T-helper 1 cell treated with Interleukin-12 subunit alpha and Interleukin-12 subunit beta and Interleukin-4 antibody, amounts not matched to agents 30 μg/mL and 1 μg/mL, for 36 hours (primary cell): Measurements from ENCODE around the gene CYB561D2.

Experiments used
- H3K27ac Mint-ChIP-seq: one replicate; pipeline ENCODE4 v1.8.0; 2021; ENCODE audit warnings: mild to moderate bottlenecking, mixed read lengths
- H3K27me3 Mint-ChIP-seq: one replicate; pipeline ENCODE4 v1.8.0; 2021; ENCODE audit warnings: low read depth, mixed read lengths
- H3K36me3 Mint-ChIP-seq: one replicate; pipeline ENCODE4 v1.8.0; 2021; ENCODE audit warnings: low read depth, mixed read lengths
- H3K4me1 Mint-ChIP-seq: one replicate; pipeline ENCODE4 v1.8.0; 2021; ENCODE audit warnings: low read depth, mixed read lengths
- H3K4me3 Mint-ChIP-seq: one replicate; pipeline ENCODE4 v1.8.0; 2021; ENCODE audit warnings: mild to moderate bottlenecking, moderate library complexity, mixed read lengths
- H3K9me3 Mint-ChIP-seq: one replicate; pipeline ENCODE4 v1.8.0; 2021; ENCODE audit warnings: mixed read lengths

Gene CYB561D2

DNA sequence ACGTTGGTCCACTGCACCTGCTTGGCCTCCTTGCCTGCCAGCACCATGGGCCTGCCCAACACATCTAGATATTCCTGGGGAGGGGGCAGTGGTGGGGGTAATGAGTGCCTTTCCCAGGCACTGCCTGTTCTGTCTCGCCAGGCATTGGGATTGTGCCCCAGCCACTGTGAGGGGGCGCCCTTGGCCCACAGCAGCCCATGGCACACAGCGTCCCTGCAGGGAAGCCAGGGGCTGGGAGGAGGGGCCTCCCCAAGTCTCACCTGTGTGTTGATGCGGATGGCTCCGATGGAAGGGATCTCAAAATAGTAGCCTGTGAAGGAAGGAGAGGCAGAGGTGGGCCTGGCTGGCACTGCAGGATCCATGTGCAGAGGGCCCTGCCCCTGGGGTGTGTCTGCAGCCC is 27.4 kb downstream of the CYB561D2 start:
- no peaks in the 10 kb centered on the region for H3K36me3 Mint-ChIP-seq
- no peaks in the 10 kb centered on the region for H3K9me3 Mint-ChIP-seq
- H3K4me1 Mint-ChIP-seq: peaks cover 2% of the 10 kb centered on the region
- no peak overlapping the region for H3K27ac Mint-ChIP-seq
- no peak overlapping the region for H3K4me3 Mint-ChIP-seq
- H3K27me3 Mint-ChIP-seq: no peaks in the 10 kb centered on the region

DNA sequence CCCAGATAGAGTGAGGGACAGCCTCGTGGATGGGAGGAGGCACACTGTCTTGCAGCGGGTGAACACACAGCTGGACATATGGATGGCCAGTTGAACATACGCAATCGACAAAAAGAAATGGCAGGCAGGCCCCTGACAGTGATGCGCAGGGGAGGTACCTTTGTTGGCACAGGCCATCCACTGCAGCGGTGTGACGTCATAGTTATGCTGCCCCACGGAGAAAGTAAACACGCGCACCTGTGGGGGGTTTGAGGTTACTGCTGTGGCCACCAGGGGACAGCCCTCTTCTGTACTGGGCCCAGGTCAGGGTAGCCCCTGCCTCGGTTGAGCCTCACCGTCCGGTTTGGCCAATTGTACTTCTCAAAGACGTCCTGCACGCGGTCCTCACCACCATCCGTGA is 28.1 kb downstream of the CYB561D2 start:
- Mint-ChIP-seq H3K27me3 (no peaks in the 10 kb centered on the region), H3K4me1 (no peaks in the 10 kb centered on the region), H3K27ac (no peak overlapping the region), H3K4me3 (no peak overlapping the region), H3K9me3 (no peaks in the 10 kb centered on the region), H3K36me3 (no peaks in the 10 kb centered on the region)

DNA sequence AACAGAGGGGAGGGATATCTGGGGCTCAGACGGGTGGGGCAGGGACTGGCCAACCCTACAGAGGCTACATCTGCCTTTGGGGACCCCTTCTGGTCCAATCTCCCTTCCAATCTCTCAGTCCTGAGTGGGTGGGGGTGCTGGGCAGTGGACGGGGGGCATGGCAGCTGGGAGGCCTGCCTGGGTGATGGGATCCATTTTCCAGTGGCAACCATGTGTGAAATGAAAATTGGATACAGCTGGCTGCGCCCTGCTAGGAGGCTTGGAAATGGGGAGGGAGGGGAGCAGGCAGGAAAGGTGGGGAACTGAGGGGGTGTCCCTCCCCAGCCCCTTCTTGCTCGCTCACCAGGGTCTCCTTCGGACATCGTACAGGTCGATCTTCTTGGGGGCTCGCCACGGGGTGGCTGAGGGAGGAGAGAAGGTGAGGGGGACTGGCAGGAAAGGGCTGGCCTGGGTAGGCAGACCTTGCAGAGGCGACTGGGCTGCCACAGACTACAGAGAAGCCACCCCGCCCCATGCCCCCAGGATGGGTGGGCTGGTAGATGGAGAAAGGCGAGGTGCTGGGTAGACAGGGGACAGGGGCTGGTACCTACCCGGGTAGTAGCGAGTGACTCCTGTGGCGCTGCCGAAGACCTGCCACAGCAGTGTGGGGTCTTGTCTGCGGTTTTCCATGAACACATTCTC is 29.9 kb downstream of the CYB561D2 start:
- Mint-ChIP-seq H3K27me3 (no peaks in the 10 kb centered on the region), H3K4me1 (no peaks in the 10 kb centered on the region), H3K36me3 (no peaks in the 10 kb centered on the region), H3K9me3 (no peaks in the 10 kb centered on the region), H3K27ac (no peak overlapping the region), H3K4me3 (no peak overlapping the region)

DNA sequence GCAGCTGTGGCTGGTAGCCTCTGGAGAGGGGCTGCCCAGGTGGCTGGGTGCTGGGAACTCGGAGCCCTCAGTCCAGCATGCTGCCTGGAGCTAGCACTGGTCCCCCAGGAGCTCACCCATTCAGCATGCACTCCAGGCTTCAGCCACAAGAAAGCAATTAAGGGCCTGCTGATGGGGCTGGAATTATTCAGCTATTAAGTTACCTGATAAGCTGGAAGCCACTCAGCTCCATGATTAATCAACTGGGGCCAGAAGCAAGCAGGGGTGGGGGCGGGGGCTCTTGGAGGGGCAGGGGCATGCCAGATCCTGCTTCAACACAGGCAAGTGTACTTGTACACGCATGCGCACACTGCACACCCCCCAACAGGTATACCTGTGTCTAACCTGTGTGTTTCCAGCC is 30.7 kb downstream of the CYB561D2 start:
- H3K4me3 Mint-ChIP-seq: no peak overlapping the region
- no peak overlapping the region for H3K27ac Mint-ChIP-seq
- no peaks in the 10 kb centered on the region for H3K9me3 Mint-ChIP-seq
- H3K27me3 Mint-ChIP-seq: no peaks in the 10 kb centered on the region
- no peaks in the 10 kb centered on the region for H3K36me3 Mint-ChIP-seq
- no peaks in the 10 kb centered on the region for H3K4me1 Mint-ChIP-seq

DNA sequence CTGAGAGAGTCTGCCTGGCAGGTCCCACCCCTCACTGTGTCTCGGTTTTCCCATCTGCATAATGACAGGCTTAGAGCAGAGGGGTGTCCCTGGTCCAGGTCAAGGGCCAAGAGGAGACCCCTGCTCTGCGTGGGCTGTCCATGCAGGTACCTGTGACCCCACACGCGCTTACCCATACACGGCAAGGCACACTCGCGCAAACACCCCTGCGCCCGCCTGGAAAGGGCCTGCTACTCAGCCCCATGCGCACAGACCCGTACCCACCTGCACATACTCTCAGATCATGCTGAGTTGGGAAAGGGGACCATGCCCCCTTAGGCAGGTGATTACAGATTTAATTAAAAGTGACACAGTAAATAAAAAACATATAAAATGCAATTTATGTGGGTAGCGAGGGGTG is 32.1 kb downstream of the CYB561D2 start:
- Mint-ChIP-seq H3K36me3 (no peaks in the 10 kb centered on the region), H3K4me1 (no peaks in the 10 kb centered on the region), H3K27me3 (no peaks in the 10 kb centered on the region), H3K9me3 (no peaks in the 10 kb centered on the region), H3K4me3 (no peak overlapping the region), H3K27ac (no peak overlapping the region)

DNA sequence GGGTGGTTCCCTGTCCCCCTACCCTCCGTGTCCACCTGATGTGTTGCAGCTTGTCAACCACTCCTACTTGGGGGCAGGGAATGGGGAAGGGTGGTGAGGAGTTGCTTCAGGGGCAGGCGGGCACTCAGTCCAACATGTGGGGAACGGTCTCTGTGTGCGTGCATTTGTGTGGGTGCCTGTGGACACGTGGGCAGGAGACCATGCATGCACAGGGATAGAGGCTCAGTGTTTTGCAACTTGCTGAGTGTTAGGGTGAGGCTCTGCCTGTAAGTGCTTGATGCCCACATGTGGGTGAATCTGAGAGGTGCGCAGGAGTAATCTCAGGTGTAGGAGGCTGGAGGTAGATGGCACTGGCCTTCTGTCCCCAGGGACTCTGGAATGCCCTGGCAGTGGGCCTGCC is 33.1 kb downstream of the CYB561D2 start:
- Mint-ChIP-seq H3K27ac (no peak overlapping the region), H3K9me3 (no peaks in the 10 kb centered on the region), H3K27me3 (no peaks in the 10 kb centered on the region), H3K4me1 (no peaks in the 10 kb centered on the region), H3K36me3 (no peaks in the 10 kb centered on the region), H3K4me3 (no peak overlapping the region)

DNA sequence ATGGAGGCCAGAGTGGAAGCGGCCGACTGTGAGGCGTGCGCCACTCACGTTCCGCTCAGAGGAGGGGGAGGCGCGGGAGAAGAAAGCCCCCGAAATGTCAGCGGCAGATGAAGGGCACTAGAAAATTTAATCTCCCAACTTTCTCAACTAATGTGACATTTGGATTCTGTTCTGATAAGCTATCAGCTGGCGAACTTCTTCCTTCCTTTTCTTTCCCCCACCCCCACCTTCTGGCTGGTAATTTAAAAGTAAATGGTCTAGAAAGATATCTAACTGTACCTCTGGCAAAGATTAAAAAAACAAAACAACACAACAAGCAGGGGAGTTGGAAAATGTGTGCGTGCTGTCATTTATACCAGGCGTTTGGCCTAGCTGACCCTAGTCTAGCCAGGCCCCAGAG is 35.1 kb downstream of the CYB561D2 start:
- H3K4me1 Mint-ChIP-seq: no peaks in the 10 kb centered on the region
- H3K9me3 Mint-ChIP-seq: no peaks in the 10 kb centered on the region
- H3K4me3 Mint-ChIP-seq: no peak overlapping the region
- no peaks in the 10 kb centered on the region for H3K36me3 Mint-ChIP-seq
- H3K27ac Mint-ChIP-seq: no peak overlapping the region
- H3K27me3 Mint-ChIP-seq: no peaks in the 10 kb centered on the region

DNA sequence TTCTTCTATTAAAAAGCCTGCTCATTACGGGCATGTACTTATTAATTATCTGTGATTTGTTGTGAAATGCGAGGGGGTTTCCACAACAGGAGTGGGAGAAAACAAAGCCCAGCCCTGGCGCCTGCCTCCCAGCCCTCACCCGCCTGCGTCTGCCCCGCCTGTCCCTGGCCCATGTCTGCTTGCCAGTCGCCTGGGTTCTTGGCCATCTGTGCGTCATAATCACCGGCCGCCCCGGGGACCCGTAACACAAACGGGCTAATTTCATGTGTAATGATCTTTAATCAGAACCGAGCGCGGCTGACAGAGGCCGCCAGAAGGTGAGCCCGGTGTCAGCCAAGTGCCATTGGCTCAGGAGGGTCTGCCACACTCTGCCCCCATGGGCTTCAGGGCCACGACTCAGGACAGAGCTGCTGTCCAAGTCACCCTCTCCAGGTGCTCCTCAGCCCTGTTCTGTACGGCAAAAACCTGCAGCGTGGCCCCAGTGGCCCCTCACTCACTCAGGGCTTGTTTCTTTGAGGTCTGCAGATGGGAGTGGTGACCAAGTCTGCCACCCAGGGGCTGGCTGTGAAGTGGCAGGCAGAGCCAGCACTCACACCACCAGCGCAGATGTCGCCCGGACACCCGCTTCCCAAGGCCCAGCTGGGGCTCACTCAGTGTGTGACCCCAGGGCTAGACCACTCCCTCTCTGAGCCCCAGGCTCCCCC is 37.5 kb downstream of the CYB561D2 start:
- Mint-ChIP-seq H3K27ac (no peak overlapping the region), H3K27me3 (no peaks in the 10 kb centered on the region), H3K36me3 (no peaks in the 10 kb centered on the region), H3K4me3 (no peak overlapping the region), H3K4me1 (peaks cover 4% of the 10 kb centered on the region), H3K9me3 (no peaks in the 10 kb centered on the region)

DNA sequence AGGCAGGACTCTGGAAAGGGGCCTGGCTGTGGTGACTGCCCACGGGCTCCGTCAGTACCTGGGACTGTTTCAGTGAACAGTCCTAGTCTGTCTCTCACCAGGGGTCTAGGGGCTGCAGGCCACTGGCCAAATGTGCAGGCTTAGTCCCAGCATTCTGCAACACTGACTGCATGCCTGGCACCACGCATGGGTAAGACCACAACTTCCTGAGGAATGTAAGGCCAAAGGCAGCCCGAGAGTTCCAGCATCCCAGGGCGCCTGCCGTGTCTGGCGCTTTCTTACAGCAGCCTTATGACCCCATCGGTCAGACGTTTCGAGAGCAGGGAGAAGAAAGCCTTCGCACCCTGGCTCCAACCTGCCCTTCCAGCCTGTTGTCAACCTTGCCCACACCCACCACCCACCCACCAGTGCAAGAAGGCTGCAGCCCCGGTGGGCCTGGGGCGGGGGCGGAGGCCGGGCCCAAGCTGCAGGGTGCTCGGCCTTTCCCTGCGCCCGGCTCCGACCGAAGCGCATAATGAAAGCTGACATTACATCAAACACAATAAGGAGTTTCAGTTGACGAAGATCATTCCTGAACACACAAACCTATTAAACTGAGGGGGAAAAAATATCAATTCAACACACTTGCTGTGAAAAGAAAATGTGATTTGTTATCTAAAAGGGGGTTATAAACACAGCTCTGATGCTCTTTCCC is 38.2 kb downstream of the CYB561D2 start:
- Mint-ChIP-seq H3K4me1 (peaks cover 4% of the 10 kb centered on the region), H3K36me3 (no peaks in the 10 kb centered on the region), H3K9me3 (no peaks in the 10 kb centered on the region), H3K27me3 (no peaks in the 10 kb centered on the region), H3K4me3 (no peak overlapping the region), H3K27ac (no peak overlapping the region)

DNA sequence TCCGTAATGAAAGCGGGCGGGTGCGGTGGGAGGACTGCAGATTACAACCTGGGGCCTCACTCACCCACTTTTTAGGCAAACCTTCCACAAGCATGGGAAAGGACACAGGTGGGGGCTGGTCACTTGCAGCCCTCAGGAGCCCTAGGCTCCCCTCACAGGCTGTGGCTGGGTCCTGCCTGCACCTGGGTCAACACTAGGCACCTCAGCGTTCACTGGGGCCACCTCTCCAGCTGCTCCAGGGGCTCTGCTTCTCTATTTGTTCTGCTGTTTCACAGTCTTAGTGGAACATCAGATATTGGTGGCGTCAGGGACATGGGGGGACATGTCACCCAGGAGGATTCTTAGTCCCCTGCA is 38.7 kb downstream of the CYB561D2 start:
- Mint-ChIP-seq H3K27ac (no peak overlapping the region), H3K4me3 (no peak overlapping the region), H3K4me1 (peaks cover 4% of the 10 kb centered on the region), H3K9me3 (no peaks in the 10 kb centered on the region), H3K36me3 (no peaks in the 10 kb centered on the region), H3K27me3 (no peaks in the 10 kb centered on the region)

DNA sequence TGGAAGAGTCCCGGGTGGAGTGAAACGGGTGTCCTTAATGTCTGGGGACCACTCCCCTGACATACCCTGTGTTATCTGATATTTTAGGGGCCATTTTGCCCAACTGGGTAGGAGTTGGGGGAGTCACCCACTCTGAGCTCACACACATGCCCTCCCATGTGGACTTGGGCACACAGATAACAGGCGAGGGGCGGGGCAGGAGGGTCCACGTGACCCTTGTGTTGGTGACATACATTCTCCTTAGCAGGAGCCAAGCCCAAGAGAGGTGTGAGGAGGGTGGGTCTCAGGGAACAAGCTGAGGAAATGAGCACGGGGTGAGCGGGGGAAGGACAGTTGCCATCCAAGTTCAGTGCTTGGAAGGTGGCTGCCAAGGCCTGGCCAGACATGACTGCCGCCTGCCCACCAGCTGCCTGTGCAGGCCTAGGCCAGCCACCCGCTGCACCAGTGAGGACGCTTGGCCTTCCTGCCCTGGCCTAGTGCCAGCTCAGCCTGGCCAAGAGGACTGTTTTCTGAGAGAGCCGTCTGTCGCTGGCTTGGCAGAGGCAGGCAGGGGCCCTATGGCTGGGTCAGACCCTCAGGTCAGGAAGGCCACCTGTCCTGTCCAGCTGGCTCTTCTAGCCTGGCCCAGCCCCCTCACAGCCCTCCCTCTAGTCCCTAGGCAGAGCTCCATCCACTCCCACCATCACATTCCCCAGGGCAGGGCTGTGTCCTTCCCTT is 40.0 kb downstream of the CYB561D2 start:
- Mint-ChIP-seq H3K27me3 (no peaks in the 10 kb centered on the region), H3K4me3 (no peak overlapping the region), H3K4me1 (peaks cover 4% of the 10 kb centered on the region), H3K27ac (no peak overlapping the region), H3K36me3 (no peaks in the 10 kb centered on the region), H3K9me3 (no peaks in the 10 kb centered on the region)

DNA sequence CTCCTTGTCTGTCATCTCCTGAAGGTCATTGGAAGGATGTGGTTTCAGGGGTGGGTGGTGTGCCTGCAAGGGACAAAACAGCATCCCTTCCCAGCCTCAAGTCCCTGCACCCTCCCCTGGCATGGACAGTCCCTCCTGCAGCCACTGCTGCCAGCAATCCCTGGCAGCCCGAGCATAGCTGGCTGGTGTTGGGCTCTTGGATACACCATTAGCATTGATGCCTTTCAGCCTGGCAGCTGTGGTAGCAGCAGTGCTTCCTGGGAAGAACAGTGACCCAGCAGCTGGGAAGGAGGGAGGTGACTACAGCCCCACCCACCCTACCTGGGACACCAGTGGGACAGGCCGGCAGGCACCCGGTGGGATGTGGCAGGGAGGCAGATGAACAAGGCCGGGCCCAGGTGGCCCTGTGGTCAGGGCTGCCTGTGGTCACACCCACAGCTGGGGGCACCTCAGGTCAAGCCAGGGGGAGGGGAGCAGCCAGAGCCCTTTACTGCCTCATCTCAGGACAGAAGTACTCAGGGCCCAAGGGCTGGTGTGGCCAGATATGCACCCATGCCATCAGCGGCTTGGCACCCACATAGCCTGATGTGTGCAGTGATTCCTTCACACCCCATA is 41.5 kb downstream of the CYB561D2 start:
- no peaks in the 10 kb centered on the region for H3K36me3 Mint-ChIP-seq
- no peak overlapping the region for H3K4me3 Mint-ChIP-seq
- peaks cover 4% of the 10 kb centered on the region for H3K4me1 Mint-ChIP-seq
- H3K9me3 Mint-ChIP-seq: no peaks in the 10 kb centered on the region
- H3K27ac Mint-ChIP-seq: peak overlapping the region; percentile 60
- no peaks in the 10 kb centered on the region for H3K27me3 Mint-ChIP-seq

DNA sequence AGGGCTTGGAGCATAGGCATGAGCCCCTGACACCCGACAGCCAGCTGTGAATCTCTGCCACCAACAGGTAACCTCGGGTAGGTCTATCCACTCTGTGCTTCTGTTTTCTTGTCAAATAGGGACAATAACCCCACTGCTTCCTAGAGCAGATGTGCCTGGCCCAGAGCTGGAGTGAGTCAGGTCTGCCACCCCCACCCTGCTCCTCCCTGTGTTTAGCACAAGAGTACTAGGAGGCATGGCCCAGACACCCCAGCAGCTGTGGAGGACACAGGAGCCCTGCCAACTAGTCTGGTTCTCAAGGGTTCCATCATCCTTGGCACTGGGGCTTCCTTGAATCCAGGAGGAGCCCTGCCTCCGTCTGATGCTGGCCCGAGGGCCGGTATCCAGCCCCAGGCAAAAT is 42.4 kb downstream of the CYB561D2 start:
- Mint-ChIP-seq H3K27me3 (no peaks in the 10 kb centered on the region), H3K27ac (no peak overlapping the region), H3K4me1 (peaks cover 4% of the 10 kb centered on the region), H3K4me3 (no peak overlapping the region), H3K36me3 (no peaks in the 10 kb centered on the region), H3K9me3 (no peaks in the 10 kb centered on the region)

DNA sequence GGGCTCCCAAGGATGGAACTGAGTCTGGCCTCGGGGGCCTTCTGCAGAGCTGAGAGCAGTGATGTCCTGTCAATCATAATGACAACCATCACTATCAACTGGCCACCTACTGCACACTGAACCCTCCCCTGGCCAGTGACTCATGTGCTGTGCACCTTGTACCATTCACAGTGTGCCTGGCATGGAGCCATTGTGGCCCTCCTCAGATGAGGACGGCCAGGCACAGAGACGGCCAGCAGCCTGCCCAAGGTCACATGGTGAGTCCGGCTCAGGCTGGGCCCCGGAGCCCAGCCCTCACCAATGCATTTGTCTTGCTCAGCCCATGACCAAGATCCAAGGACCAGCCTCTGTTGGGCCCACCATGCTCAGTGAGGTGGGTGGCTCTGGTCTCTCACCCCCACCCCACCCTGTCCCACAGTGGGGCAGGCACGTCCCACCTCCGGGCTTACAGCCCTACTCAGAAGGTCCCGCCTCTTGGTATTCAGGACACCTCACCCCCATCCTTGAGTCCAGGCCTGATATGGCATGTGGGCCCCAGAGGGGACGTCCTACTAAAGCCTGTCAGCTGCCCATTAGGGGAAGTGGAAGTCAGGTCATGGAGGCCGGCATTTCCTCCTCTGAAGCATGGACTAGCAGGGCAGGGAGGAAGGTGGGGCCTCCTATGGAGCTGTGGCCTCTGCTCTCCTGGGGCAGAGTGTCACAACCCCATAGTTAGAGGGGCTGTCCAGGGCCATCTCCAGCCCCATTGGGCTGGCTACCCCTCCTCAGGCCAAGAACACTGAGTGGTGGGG is 44.6 kb downstream of the CYB561D2 start:
- Mint-ChIP-seq H3K27ac (no peak overlapping the region), H3K27me3 (no peaks in the 10 kb centered on the region), H3K36me3 (no peaks in the 10 kb centered on the region), H3K4me1 (peaks cover 4% of the 10 kb centered on the region), H3K9me3 (no peaks in the 10 kb centered on the region), H3K4me3 (no peak overlapping the region)
